Esophagus muscularis mucosa (tissue), 3 donors: Measurements from ENCODE around the gene RHOJ.

ENCODE experiments used
- CTCF ChIP-seq, 3 experiments: fragments of 200-600 bp in 2 of 3; fragments of 450-650 bp in 1 of 3; sonication (generic) in 2 of 3; IDR thresholded peaks; one replicate each; pipeline ENCODE4 v1.5.1; 2017 to 2019; ENCODE audit warnings: antibody characterized with exemption in 3 of 3, mild to moderate bottlenecking in 2 of 3, moderate library complexity in 1 of 3
- POLR2AphosphoS5 ChIP-seq, 2 donors: sonication (generic); formaldehyde crosslinking; IDR thresholded peaks; one replicate each; pipeline ENCODE4 v1.6.1; 2017; ENCODE audit warnings: antibody characterized with exemption in 2 of 2

- no peak for TF ChIP-seq POLR2AphosphoS5 (IDR thresholded peaks at IDR 0.05)
- no peak for TF ChIP-seq CTCF (IDR thresholded peaks at IDR 0.05)
Measured at GRCh38 chr14:63295231-63295685, 91.0 kb downstream of the RHOJ start.
